Measurements from ENCODE around the gene PCYOX1L. TPM values are rescaled to one million over a fixed set of nuclear protein-coding genes. Genes with fewer than 3 reads are reported as not detected.

The PCYOX1L gene
- total RNA-seq, 2 experiments from 2014 or later = 19.9 to 21.0 TPM

DNA sequence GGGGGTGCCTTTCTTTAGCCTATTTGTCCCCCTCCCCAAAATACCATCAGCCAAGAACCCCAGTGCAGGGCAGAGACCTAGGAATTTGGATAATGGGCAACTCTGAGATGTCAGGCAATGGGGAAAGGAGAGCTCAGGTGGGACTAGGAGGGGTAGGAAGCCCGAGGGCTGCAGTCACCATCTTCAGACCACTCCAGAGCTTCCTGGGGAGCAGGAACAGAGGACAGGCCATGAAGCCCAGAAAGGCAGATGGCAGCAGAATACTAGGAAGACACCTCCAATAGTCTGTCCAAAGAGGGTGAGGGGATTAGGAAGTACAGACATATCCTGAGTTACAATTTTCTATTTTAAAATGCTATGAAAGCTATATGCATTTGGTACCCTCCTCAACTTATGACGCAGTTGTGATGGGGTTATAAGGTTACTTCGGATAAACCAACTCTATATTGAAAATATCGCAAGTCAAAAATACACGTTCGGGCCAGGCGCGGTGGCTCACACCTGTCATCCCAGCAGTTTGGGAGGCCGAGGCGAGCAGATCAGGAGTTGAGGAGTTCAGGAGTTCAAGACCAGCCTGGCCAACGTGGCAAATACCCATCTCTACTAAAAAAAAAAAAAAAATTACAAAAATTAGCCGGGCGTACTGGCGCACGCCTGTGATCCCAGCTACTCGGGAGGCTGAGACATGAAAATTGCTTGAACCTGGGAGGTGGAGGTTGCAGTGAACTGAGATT, 55.8 kb downstream of the PCYOX1L start:
- Mint-ChIP-seq H3K4me1 (ENCODE audit: low read depth) (no peaks in the 10 kb centered on the region), H3K27ac (no peak overlapping the region), H3K27me3 (ENCODE audit: low read depth) (no peaks in the 10 kb centered on the region), H3K9me3 (no peaks in the 10 kb centered on the region), H3K36me3 (ENCODE audit: low read depth) (no peaks in the 10 kb centered on the region), H3K4me3 (no peak overlapping the region)
- intact Hi-C loops (cut with micrococcal nuclease) = no loop called here
- no peak for DNase-seq
- CTCF ChIA-PET = interaction anchor here (0.9 to 2.2 kb wide), 4 partner anchors 10 to 31 kb away, joined by 3 to 8 read pairs (median 4); no protein-coding TSS in a partner anchor

DNA sequence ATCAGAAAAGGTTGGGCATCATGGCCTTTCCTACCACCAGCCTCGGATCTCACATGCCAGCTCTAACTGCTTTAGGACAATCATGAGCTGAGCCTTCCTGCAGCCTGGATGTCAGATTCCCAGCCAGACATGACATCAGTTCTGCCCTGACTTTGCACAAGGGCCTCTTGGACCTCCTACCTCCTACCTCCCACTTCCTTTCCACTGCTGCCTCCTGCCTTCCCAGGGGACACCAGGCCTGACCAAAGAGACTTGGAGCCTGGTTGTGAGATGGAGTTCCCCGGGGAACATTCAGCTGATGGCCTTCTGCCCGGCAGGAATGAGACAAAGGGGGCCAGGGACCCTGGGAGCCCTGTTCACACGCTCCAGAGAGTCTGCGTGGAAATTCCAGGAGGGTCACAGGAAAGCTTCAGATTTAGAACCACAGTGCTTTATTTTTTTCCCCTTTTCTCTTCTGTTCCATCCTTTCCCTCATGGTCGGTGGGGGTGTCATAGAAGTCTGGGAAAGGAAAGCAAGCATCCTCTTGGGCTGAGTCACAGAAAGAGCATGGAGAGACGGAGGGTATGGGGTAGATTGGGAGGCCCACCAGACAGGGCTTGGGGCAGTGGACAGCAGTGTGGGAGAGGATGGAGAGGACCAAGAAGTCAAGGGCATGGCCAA, 56.7 kb downstream of the PCYOX1L start:
- intact Hi-C loops (cut with micrococcal nuclease) = no loop called here
- H3K27ac Mint-ChIP-seq = no peak overlapping the region
- CTCF ChIA-PET = no interaction called here

DNA sequence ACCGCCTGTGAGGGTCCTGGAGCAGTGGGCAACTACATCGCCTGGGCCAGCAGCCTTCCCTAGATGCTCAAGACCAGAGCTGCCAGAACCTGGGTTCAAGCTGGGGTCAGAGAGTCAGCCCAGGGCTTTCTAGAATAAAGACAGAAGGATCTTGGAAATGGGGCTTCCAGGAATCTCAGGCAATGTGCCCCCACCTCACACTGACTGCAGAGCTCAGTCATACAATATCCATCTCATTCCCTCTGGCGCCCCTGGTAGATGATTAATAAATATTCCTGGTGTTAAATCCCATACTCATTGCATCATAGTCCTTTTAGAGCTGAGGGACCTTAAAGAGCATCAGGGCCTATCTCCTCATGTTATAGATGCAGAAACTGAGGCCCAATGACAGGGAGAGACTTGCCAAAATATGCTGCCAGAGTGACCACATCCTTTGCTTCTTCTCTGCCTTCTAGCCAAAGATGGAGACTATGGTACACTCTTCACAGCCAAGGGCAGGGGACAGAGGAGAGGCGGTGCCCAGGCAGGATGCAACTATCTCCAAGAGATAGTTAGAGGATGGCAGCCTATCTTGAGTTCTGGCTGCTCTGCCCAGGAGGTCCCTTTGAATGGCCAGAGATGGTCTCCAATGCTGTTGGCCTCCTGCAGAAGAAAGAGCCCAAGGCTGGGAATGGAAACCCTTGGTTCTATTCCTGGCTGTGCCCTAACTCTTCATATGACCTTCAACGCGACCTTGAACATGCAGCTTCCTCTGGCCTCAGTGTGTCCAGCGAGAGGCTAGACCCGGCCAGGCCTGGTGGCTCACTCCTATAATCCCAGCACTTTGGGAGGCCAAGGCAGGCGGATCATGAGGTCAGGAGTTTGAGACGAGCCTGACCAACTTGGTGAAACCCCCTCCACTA, 57.5 kb downstream of the PCYOX1L start:
- DNase-seq = no peak
- no peaks in the 10 kb centered on the region for H3K27me3 Mint-ChIP-seq (ENCODE audit: low read depth)
- H3K9me3 Mint-ChIP-seq = no peaks in the 10 kb centered on the region
- intact Hi-C loops (cut with micrococcal nuclease) = no loop called here
- no peak overlapping the region for H3K27ac Mint-ChIP-seq
- no peaks in the 10 kb centered on the region for H3K36me3 Mint-ChIP-seq (ENCODE audit: low read depth)
- no peaks in the 10 kb centered on the region for H3K4me1 Mint-ChIP-seq (ENCODE audit: low read depth)
- H3K4me3 Mint-ChIP-seq = no peak overlapping the region
- CTCF ChIA-PET = interaction anchor here (1.2 kb wide), 1 partner anchor 20 kb away, joined by 5 read pairs; no protein-coding TSS in a partner anchor

More for the DNA sequence above, 56.7 kb downstream of the PCYOX1L start:
- H3K36me3 Mint-ChIP-seq (ENCODE audit: low read depth) = no peaks in the 10 kb centered on the region
- no peak overlapping the region for H3K4me3 Mint-ChIP-seq
- no peaks in the 10 kb centered on the region for H3K27me3 Mint-ChIP-seq (ENCODE audit: low read depth)
- no peaks in the 10 kb centered on the region for H3K9me3 Mint-ChIP-seq
- H3K4me1 Mint-ChIP-seq (ENCODE audit: low read depth) = no peaks in the 10 kb centered on the region
- DNase-seq = no peak

DNA sequence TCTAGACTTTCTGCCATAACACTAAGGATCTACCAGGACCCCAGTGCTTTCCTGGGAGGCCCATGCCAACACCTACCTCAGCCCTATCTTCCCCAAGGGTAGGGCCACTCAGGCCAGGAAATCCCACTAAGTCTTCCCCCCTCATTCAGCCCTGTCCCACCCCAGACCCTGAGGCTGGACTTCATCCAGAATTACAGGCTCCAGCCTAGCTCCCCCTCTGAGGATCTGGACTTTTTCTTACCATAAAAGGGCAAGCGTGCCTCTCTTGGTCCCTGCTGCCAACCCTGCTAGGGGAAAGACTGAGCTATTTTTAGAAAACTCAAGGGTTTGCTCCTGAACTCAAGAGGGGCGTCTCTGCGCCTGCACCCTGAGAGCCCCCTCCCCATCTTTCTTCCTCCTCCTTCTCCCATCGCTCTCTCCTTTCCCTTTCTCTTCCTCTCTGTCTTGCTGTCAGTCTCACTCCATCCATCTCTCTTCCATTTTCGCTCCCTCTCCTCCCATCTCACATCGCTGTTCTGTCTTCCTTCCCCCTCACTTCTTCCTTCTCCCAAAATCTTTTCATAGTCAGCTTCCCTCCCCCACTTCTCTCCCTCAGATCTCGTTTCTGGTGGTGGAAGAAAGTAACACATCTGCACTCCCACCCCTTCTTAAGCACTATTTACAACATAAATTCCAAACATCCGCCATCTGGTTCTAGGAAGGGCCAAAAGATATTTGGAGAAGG, 59.3 kb downstream of the PCYOX1L start:
- intact Hi-C loops (cut with micrococcal nuclease) = no loop called here
- Mint-ChIP-seq H3K27ac (no peak overlapping the region), H3K4me3 (no peak overlapping the region)

DNA sequence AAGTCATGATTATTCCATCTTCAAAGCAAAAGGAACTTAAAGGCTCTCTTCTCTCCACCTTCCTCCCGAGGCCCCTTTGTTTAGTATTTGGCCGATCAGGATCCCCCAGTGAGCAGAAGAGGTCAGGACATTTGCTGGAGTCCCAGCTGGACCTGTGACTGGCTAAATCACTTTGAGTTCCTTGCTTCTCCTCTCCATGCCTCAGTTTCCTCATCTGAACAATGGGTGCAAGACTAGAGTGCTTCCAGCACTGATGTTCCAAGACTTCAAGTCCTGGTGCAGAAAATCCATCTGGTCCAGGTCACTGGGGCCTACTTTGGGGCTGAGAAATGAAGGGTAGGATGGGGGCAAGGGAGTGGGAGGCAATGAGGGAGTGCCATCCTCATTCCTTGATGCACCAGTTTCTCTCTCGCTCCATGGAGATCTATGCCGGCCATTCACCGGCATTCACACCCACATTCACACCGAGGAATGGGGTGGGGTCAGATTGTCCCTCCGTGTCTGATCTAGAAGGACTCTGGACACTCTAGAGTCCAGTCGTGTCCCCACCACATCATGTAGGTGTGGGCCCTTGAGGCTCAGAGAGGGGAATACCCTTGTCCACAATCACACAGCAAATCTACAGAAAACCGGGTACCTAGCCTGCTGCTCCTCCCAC, 60.0 kb downstream of the PCYOX1L start:
- DNase-seq = no peak
- H3K4me1 Mint-ChIP-seq (ENCODE audit: low read depth) = peaks cover 10% of the 10 kb centered on the region
- no peak overlapping the region for H3K4me3 Mint-ChIP-seq
- no peaks in the 10 kb centered on the region for H3K27me3 Mint-ChIP-seq (ENCODE audit: low read depth)
- CTCF ChIA-PET = interaction anchor here (0.7 kb wide), 1 partner anchor 302 kb away, joined by 3 read pairs; no protein-coding TSS in a partner anchor
- no peaks in the 10 kb centered on the region for H3K36me3 Mint-ChIP-seq (ENCODE audit: low read depth)
- intact Hi-C loops (cut with micrococcal nuclease) = no loop called here
- H3K9me3 Mint-ChIP-seq = no peaks in the 10 kb centered on the region
- H3K27ac Mint-ChIP-seq = no peak overlapping the region

More for the DNA sequence above, 59.3 kb downstream of the PCYOX1L start:
- Mint-ChIP-seq H3K4me1 (ENCODE audit: low read depth) (peaks cover 4% of the 10 kb centered on the region), H3K27me3 (ENCODE audit: low read depth) (no peaks in the 10 kb centered on the region), H3K36me3 (ENCODE audit: low read depth) (no peaks in the 10 kb centered on the region), H3K9me3 (no peaks in the 10 kb centered on the region)
- DNase-seq = no peak
- CTCF ChIA-PET = interaction anchor here (0.7 to 1.2 kb wide), 3 partner anchors 12 to 301 kb away, joined by 3 to 5 read pairs (median 3); no protein-coding TSS in a partner anchor

DNA sequence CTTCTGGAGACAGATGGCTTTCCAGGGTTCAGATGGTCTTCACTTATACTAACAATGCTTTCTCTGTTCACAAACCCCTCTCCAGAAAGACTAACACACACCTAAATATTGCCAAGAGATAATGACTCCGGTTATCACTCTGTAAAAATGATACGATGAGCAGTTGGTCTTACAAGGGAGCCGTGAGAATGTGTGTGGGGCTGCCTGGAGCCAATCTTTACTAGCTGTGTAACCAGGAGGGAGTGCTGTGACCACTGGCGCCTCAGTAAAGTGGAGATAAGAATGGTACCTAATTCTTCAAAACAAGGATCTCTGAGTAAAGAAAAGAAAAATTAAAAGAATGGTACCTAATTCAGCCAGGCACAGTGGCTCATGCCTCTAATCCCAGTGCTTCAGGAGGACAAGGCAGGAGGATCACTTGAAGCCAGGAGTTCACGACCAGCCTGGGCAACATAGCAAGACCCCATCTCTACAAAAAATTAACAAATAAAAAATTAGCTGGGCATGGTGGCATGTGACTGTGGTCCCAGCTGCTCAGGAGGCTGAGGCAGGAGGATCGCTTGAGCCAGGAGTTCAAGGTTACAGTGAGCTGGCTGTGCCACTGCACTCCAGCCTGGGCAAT, 61.2 kb downstream of the PCYOX1L start:
- H3K36me3 Mint-ChIP-seq (ENCODE audit: low read depth) = no peaks in the 10 kb centered on the region
- CTCF ChIA-PET = interaction anchor here (0.8 to 2.4 kb wide), 3 partner anchors 16 to 104 kb away, joined by 3 to 10 read pairs (median 4); no protein-coding TSS in a partner anchor
- H3K9me3 Mint-ChIP-seq = no peaks in the 10 kb centered on the region
- no peak for DNase-seq
- intact Hi-C loops (cut with micrococcal nuclease) = no loop called here
- H3K27ac Mint-ChIP-seq = no peak overlapping the region
- H3K4me3 Mint-ChIP-seq = no peak overlapping the region
- H3K27me3 Mint-ChIP-seq (ENCODE audit: low read depth) = no peaks in the 10 kb centered on the region
- peaks cover 14% of the 10 kb centered on the region for H3K4me1 Mint-ChIP-seq (ENCODE audit: low read depth)

Other genes with a start within 250 kb of the PCYOX1L start
- gene ABLIM3, start 216.6 kb upstream of the PCYOX1L start, total RNA-seq = not detected
- under 1 TPM in 1 of 2 experiments, not detected in 1; 0.07 TPM for gene AFAP1L1, start 86.2 kb upstream of the PCYOX1L start, total RNA-seq
- 10 to 100 TPM; 44.7 to 49.6 TPM for gene GRPEL2, start 12.5 kb upstream of the PCYOX1L start, total RNA-seq
- not detected for gene IL17B, start 21.2 kb downstream of the PCYOX1L start, total RNA-seq
- gene CSNK1A1, start 193.4 kb downstream of the PCYOX1L start, total RNA-seq = 100 to 1,000 TPM; 183 to 188 TPM
- 1 to 10 TPM in 1 of 2 experiments, under 1 TPM in 1; 0.95 to 2.0 TPM for gene ARHGEF37, start 223.5 kb downstream of the PCYOX1L start, total RNA-seq